HG03378 (cell line): ENCODE results near the gene ADGRG7.
"Not testable (repeated sequence)": the region's sequence is repeated elsewhere in the genome, so short reads cannot be mapped to it uniquely, and the experiment has no call there.

Source experiments
- ATAC-seq: cut with Tn5 transposase; IDR thresholded peaks from one replicate; pipeline ENCODE4 v1.9.1; 2021; ENCODE audit warnings: mild to moderate bottlenecking, moderate library complexity; ENCODE audit not compliant: unreplicated experiment

ADGRG7 gene

DNA sequence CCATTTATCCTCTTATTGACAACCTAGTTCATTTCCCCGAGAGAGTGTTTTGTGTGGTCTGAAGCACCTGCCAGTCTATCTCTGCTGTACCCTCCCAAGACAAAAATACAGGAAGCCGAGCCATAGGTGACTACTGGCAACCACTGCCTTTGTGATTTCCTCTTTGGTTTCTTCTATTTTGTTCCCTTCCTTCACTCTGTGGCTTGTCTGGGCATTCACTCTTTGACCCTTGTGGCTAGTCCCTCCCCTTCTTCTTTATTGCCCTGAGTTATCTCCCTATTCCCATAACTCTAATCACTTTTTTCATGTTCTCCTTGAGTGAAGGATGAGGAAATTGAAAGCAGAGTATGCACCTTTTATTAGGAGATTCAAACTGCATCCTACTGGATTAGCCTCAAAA lies at the start of gene ADGRG7:
TSS of gene ADGRG7 (plus strand) at position 297 of the 400 bp plus-strand sequence. CDS start 256 bp downstream, outside the sequence.
- no peak for ATAC-seq

DNA sequence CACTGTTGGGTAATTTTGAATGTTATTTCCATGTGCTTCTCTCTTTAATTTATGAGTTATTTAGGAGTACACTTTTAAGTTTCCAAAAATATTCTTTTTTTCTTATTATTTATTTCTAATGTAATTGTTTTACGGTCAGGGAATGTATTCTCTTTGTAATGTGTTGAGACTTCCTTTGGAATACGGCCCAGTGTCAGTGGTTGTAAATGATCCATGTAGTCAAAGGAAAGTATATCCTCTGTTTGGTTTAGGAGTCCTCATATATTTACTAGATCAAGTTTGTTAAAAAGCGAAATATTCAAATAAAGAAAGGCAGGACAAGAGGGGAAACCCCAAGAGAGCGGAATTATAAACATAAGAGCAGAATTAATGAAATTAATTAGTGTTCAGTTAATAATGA lies 49.0 kb upstream of the ADGRG7 start:
- no peak for ATAC-seq

- no peak for ATAC-seq
Measured at GRCh38 chr3:100561459-100562158, 47.8 kb upstream of the ADGRG7 start.

DNA sequence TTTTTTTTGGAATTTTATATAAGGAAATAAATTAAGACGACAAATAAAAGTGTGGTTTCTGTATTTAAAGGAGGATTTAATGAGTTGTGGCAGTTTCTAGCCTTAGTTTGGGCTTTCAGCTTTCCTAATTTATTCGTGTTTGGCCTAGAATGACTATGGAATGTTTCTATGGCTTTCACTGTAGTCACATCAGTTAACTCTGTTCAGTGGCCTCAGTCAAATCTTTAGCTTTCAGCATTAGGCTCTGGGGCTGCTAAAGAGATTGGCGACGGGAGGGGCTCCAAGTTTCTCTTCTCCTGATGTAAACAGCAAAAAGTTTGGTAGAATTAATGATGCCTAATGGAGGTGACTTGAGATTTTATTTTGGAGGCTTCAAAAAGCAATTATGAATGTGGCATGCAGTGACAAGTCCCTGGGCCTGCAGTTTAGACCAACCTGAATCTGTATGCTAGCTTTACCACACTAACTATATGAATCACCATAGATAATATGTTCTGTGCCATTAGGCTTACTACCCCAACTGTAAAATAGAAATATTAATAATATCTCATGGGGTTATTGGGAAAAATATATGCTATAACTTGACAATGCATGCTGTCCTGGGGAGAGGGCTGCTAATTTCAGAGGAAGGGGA lies 47.1 kb upstream of the ADGRG7 start:
- ATAC-seq = no peak

- no peak for ATAC-seq
Measured at GRCh38 chr3:100563228-100563627, 46.2 kb upstream of the ADGRG7 start.

GRCh38 chr3:100563652-100564211 lies 45.7 kb upstream of the ADGRG7 start:
- no peak for ATAC-seq

DNA sequence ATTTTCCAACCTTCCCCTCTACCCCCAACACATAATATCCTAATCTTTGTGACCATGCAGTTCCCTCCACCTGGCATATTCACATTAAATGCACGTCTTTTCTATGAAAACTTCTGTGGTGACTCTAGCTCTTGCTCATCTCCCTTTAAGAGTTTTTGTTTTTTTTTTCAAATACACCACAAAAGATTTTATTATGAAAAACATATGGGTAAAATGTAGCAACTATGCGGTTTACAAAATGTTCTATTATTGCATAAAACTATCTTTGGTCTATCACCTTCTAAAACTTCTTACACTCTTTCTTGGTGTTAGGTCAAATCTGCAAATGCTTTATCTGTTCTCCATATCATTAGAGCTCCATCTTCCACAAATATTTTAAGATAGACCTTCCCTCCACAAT lies 38.6 kb upstream of the ADGRG7 start:
- no peak for ATAC-seq

GRCh38 chr3:100574536-100574935 lies 34.9 kb upstream of the ADGRG7 start:
- no peak for ATAC-seq

- ATAC-seq = no peak
Measured at GRCh38 chr3:100575704-100576103, 33.7 kb upstream of the ADGRG7 start.

DNA sequence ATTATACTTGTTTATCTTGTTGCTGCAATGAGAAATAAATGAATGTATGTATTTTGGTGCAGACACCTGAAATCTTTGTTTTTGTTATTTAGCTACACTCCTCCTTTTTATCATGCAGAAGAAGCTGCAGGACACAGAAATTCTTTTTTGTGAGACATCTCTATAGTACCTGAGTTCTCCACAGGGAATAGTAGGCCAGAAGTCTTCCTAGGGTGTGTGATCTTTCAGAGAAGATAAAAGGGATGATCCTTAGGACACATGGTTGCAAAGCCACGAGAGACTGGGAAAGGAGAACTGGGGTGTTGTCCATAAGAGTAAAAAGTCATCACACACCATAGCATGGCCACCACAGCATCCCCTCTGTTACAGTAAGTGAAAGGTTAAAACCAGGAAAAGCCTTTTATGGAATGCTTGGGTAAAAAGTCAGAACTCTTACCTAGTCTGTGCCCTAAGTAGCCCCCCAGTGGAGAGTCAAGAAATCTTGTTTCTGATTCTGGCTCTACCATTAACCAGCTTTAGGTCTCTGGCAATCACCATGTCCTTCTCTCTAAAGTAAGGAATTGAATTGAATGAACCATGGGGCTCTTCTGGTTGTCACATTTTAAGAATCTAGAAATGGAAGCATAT lies 31.9 kb upstream of the ADGRG7 start:
- no peak for ATAC-seq

DNA sequence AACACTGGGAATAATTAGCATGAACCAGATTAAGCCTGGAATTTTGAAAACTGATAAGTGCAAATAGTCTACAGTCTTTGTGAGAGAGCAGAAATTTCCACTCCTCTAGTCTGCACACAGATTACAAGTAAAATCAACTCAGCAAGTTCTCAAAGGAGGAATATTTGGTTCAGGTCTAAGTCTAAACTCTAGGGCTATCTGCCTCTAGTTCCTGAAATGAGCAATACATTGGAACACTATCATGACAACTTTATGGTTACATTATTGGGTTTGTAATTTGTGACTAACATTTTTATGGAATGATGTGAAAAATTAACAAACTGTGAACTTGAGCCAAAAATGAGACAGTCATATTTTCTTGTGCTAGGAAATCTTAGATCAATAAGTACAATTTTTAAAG lies 30.8 kb upstream of the ADGRG7 start:
- ATAC-seq = no peak

DNA sequence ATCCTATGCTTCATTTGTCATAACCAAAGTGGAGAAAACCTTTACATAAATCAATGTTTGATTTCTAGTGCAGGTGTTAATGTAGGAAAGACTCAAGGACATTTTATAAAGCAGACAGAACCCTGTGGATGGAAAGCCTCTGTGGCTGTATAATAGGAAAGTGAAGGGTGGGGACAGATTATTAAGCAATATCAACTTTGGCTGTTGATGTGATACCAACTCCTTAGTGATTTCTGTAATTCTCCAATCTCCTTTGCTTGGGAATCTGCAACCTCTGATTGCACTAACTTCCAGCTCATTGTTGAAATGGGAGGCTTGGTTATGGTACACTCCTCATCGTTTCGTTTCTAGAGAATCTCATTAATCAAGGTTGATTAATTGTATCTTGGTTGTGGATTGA lies 29.3 kb upstream of the ADGRG7 start:
- ATAC-seq = no peak

DNA sequence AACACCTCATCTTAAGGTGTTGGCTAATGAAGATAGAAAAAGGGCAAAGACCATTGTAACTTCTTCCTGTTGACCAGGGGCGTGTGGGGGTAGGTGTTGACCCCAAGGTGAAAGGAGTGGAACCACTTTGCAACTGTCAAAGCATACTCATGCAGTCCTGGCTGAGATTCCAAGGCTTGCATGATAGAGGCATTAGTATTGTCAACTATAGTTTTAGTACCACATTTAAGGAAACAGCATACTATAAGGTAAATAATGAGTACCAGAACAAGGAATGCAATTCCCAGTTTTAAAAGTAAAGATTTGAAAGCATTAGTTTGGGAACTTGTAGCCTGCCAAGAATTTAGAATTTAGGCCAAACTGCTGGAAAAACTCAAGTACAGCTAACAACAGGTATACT lies 27.8 kb upstream of the ADGRG7 start:
- no peak for ATAC-seq

- ATAC-seq = not testable (repeated sequence)
Measured at GRCh38 chr3:100582157-100582556, 27.2 kb upstream of the ADGRG7 start.

- no peak for ATAC-seq
Measured at GRCh38 chr3:100584101-100584660, 25.2 kb upstream of the ADGRG7 start.

DNA sequence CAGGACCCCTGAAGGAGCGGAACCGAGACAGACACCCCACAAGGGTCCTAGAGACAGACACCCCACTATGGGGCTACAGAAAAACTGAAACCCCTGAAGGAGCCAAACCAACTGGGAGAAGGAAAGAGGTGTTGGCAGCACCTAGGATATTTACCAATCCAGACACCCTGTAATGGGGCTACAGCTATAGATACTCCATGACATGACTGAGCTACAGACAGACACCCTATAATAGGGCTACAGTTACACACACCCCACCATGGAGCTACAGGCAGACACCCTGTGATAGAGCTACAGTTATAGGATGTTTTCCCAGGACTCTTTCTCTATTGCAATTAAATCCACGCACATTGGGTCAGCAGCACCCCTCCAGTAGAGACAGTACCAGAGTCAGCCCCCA lies 22.6 kb upstream of the ADGRG7 start:
- ATAC-seq = no peak

DNA sequence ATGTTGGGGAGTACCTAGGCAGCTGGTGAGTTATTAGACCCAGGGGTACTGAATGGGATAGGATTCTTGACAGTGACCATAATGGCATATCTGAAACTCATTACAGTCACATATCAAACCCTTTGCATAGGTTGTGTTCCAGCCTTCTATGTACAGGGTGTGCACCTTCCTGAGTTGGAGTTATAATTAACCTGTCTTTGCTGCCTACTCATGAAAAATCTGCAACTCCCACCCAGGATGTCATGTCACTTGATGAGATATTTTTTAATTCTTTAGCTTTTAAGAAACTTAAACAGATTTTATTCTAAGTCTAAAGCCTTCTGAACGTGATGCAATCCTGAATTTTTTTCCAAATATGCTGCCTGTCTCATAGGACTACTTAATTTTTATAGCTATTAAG lies 21.1 kb upstream of the ADGRG7 start:
- ATAC-seq = no peak

GRCh38 chr3:100590114-100590839 lies 19.1 kb upstream of the ADGRG7 start:
- peak; percentile 84 for ATAC-seq

GRCh38 chr3:100590840-100591147 lies 18.6 kb upstream of the ADGRG7 start:
- ATAC-seq = no peak

DNA sequence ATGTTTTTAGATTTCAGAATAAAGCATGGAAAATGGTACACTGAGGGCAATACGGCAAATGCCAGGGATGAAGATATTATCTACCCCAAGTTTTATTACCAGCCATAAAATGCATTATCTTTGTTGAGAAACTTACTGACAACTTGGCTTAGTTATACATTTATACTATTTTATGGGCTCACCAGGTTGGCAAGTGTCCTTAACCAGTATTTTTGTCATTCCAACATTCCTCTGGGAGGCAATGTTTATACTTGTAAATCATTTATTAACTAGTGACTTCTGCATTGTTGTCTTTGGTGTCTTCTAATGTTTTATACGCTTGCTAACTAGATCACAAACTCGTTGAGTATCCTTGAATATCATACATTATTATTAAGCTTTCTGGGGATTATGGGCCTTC lies 18.0 kb upstream of the ADGRG7 start:
- no peak for ATAC-seq
